Right atrium auricular region (tissue), 2 donors: ENCODE results near the gene SLC39A13. TPM values are rescaled to one million over a fixed set of nuclear protein-coding genes. Genes with fewer than 3 reads are reported as not detected.
A peak's percentile ranks its signal among the peaks of the same experiment; 100 is the strongest.

Source experiments
- DNase-seq: peaks from one replicate; pipeline ENCODE4 v3.0.0-alpha.2; 2019; ENCODE audit warnings: low spot score
- H3K27ac ChIP-seq, 2 donors: fragments of 200-600 bp; sonication (generic); 1 replicate in 1 of 2; 2 replicates in 1 of 2; pipeline ENCODE4 v1.5.1; 2016 to 2019
- H3K27me3 ChIP-seq, 2 donors: fragments of 200-600 bp; sonication (generic); one replicate each; pipeline versions ENCODE4 v1.5.1 to v1.6.0; 2017 to 2019
- H3K36me3 ChIP-seq: fragments of 200-600 bp; sonication (generic); one replicate; pipeline ENCODE4 v1.5.1; 2016
- H3K4me1 ChIP-seq, 2 donors: fragments of 200-600 bp; sonication (generic); one replicate each; pipeline versions ENCODE4 v1.5.1 to v1.6.0; 2017 to 2019
- H3K4me3 ChIP-seq, 2 donors: fragments of 200-600 bp; sonication (generic); 1 replicate in 1 of 2; 2 replicates in 1 of 2; pipeline ENCODE4 v1.5.1; 2017 to 2019; ENCODE audit warnings: mild to moderate bottlenecking in 1 of 2, moderate library complexity in 1 of 2
- H3K9me3 ChIP-seq, 2 donors: fragments of 200-600 bp; sonication (generic); one replicate each; pipeline ENCODE4 v1.5.1; 2019
- CTCF ChIP-seq, 2 donors: fragments of 200-600 bp; sonication (generic); IDR thresholded peaks; one replicate each; pipeline ENCODE4 v1.5.1; 2019; ENCODE audit warnings: antibody characterized with exemption in 2 of 2
- total RNA-seq, 2 donors: library from RNA; depleted of rRNA; stranded (reverse); fragments of >200 nt; gene quantifications; one replicate each; pipeline ENCODE4 v1.1.0, GENCODE V29; 2016

Gene SLC39A13
- total RNA-seq, 2 donors from 2014 or later, result 78.4 to 79.8 TPM

DNA sequence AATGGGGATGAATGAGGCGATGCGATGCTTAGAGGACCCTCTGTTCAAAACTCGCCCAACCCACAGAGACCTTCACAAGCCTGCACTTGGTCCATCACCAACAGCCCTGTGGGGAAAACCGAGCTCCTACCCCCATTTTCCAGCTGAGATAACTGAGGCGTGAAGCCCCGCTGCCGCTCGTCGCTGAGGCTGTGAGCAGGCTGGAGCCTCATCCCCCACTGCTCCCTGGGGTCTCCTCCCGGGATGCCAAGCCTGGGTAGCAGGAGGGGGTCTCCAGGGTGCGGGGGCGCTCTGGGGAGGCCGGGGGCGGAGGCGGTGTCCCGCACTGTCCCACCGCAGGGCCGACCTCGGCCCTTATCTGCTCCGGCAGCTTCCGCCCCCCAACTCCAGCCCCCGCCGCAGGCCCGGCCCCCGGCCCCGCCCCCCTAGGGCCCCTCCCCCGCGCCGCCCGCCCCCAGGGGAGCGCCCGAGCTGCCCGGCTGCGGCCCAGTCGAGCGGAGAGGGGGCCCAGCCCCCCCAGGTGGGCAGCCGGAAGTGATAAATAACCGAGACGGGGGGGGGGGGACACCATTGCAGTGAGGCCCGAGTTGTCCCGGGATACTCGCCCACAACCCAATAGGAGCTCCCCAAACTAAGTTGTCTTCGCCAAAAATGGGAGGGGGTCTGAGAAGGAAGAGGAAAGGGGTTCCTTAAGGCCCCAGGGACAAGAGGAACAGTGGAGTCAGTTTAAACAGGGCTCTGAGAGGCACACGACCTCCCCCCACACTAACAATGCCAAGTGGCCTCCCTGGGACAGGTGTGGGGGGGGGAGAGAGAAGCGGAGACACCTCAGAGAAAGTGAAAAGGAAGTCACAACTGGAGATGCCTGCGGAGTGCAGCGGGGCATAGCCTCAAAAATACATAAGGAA is 8.3 kb upstream of the SLC39A13 start:
- H3K4me3 ChIP-seq, result peak overlapping the region; percentile 37 to 59
- H3K4me1 ChIP-seq, result peaks cover 0 to 24% of the 10 kb centered on the region in 2 donors
- H3K27me3 ChIP-seq, result no peaks in the 10 kb centered on the region
- no peaks in the 10 kb centered on the region for H3K36me3 ChIP-seq
- peak overlapping the region; percentile 79 to 86 for H3K27ac ChIP-seq
- no peak for TF ChIP-seq CTCF (IDR thresholded peaks at IDR 0.05)
- no peak for DNase-seq
- H3K9me3 ChIP-seq, result no peaks in the 10 kb centered on the region

DNA sequence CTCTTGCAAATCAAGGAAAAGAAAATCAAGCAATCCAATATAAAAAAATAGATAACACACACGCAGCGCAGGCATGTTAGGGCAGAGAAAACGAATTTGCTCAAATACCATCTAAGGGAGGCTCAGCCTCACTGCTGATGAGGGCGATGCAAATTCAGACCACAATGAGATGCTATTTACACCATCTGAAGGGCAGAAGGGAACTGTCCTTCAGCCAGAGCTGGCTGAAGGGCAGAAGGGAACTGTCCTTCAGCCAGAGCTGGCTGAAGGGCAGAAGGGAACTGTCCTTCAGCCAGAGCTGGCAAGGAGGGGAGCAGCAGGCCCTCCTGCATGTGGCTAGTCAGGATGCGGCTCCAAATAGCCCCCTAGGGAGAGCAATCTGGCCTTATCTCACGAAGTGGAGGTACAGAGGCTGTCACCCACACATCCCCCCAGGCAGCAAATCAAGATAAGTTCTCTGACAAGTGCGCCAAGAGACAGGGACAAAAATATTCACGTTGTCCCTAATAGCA is 7.6 kb upstream of the SLC39A13 start:
- H3K36me3 ChIP-seq, result no peaks in the 10 kb centered on the region
- TF ChIP-seq CTCF (IDR thresholded peaks at IDR 0.05), result no peak
- H3K27ac ChIP-seq, result peak overlapping the region; percentile 79 to 86
- H3K4me1 ChIP-seq, result peaks cover 0 to 20% of the 10 kb centered on the region in 2 donors
- no peak for DNase-seq
- no peaks in the 10 kb centered on the region for H3K9me3 ChIP-seq
- peak overlapping the region in 1 of 2 donors; percentile 59 for H3K4me3 ChIP-seq
- no peaks in the 10 kb centered on the region for H3K27me3 ChIP-seq

GRCh38 chr11:47403135-47403534 is 5.3 kb upstream of the SLC39A13 start:
- Histone ChIP-seq H3K36me3 (no peaks in the 10 kb centered on the region), H3K4me3 (no peak overlapping the region), H3K27me3 (no peaks in the 10 kb centered on the region), H3K4me1 (peaks cover 0 to 32% of the 10 kb centered on the region in 2 donors), H3K27ac (no peak overlapping the region), H3K9me3 (no peaks in the 10 kb centered on the region)
- DNase-seq, result no peak
- TF ChIP-seq CTCF (IDR thresholded peaks at IDR 0.05), result no peak

- no peaks in the 10 kb centered on the region for H3K36me3 ChIP-seq
- no peak for DNase-seq
- no peak for TF ChIP-seq CTCF (IDR thresholded peaks at IDR 0.05)
- no peaks in the 10 kb centered on the region for H3K27me3 ChIP-seq
- no peak overlapping the region for H3K4me3 ChIP-seq
- no peak overlapping the region for H3K27ac ChIP-seq
- H3K9me3 ChIP-seq, result no peaks in the 10 kb centered on the region
- peaks cover 0 to 32% of the 10 kb centered on the region in 2 donors for H3K4me1 ChIP-seq
These were observed 4.8 kb upstream of the SLC39A13 start for GRCh38 chr11:47403571-47403970.

DNA sequence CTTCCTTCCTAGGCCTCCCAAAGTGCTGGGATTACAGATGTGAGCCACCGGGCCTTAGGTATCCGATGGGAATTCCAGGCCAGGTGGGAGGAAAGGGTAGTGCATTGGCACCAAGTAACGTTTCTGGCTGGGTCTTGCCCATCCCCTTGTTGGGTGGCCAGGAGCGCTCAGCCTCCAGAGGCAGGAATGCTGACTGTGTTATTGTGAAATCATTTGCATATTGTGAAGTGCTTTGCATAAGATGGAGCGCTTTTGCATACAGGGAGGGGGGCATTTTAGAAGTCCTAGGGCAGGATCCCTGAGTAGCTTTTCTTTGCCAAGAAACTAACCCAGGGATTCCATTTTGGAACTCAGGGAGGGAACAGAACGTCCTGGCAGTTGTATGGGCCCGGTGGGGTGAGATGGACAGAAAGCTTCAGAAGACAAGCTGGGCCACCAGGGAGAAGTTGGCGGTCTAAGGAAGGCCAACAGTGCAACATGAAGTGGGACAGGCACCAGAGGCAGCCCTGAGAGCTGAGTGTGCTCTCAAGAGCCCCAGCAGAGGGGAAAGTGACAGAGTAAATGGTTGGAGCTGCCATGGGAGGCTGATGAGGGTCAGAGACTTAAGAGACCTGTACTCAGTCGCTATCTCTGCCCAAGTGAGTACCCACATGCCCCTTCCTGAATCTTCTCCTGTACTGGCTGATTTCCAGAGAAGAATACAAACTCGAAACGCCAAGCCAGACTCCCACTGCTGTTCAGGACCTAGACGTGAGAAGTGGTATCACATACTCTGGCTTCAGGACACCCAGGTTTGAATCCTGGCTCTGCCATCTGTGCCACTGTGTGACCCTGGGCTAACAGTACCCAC is 1.3 kb upstream of the SLC39A13 start:
- Histone ChIP-seq H3K27me3 (no peaks in the 10 kb centered on the region), H3K36me3 (peaks cover 16% of the 10 kb centered on the region), H3K4me1 (peaks cover 0 to 37% of the 10 kb centered on the region in 2 donors), H3K27ac (peak overlapping the region; percentile 93 to 97), H3K9me3 (no peaks in the 10 kb centered on the region), H3K4me3 (peak overlapping the region; percentile 48 to 85)
- TF ChIP-seq CTCF (IDR thresholded peaks at IDR 0.05), result no peak
- no peak for DNase-seq
